HG03354 (cell line): ENCODE measurements around the gene CRHR1.

Experiments used
- ATAC-seq: cut with Tn5 transposase; IDR thresholded peaks from one replicate; pipeline ENCODE4 v1.9.1; 2021; ENCODE audit warnings: mild to moderate bottlenecking; ENCODE audit not compliant: unreplicated experiment, poor library complexity, severe bottlenecking

The CRHR1 gene

DNA sequence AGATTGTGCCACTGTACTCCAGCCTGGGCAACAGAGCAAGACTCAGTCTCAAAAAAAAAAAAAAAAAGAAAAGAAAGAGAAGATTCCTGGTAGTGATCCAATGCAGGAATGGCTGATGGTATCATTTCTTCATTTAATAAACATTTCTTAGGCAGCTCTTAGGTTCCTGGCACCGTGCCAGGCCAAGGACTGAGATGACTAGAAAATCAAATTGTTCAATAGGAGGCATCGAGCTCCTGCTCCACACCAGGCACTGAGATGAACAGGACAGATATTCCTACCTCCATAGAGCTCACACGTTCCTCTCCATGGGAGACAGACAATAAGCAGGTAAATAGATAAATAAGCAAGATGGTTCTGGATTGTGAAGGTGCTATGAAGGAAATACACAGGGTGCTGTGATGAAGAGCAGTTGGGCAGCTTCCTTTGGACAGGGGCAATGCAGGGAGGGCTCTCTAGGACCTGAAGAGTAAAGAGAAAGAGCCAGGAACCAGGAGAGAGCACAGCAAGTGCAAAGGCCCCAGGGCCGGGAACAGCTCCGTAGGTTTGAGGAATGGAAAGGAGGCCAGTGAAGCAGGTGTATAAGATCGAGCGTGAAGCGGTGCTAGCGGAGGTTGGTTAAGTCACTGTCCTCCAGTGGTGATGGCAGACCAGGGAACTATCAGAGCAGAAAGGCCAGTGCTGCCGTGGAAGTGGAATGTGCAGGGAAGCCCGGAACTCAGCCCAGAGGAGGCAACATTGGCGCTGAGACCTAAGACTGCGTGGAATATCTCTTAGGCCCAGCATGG lies 26.5 kb upstream of the CRHR1 start:
- ATAC-seq: no peak

DNA sequence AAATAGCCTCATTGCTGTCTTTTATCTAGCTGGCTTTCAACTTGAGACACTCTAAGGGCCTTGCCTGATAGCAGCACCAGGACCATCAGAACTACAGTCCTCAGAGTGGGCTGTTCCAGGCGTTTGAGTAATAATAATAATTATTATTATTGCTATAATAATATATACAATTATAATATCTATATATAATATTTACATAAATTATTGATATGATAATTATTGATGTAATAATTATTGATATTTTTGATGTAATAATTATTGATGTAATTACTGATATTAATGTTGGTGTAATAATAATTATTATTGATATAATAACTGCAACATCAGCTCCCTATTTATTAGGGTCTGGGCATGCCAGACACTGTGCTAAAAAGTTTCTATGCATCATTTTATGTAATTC lies 25.6 kb upstream of the CRHR1 start:
- ATAC-seq: no peak

DNA sequence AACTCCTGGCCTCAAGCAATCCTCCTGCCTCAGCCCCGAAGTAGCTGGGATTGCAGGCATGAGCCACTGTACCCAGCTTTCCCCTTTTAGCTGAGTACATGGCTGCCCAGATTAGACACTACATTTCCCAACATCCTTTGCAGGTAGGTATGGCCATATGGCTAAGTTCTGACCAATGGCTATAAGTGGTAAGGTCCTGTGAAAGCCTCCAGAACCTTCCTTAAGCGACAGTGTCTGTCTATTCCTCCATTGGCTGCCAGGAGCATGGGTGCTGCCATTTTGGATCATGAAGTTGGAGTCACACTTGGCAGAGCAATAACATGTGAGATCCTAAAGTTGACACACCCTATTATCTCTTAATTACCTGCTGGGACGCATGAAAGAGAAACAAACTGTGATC lies 24.4 kb upstream of the CRHR1 start:
- no peak for ATAC-seq

DNA sequence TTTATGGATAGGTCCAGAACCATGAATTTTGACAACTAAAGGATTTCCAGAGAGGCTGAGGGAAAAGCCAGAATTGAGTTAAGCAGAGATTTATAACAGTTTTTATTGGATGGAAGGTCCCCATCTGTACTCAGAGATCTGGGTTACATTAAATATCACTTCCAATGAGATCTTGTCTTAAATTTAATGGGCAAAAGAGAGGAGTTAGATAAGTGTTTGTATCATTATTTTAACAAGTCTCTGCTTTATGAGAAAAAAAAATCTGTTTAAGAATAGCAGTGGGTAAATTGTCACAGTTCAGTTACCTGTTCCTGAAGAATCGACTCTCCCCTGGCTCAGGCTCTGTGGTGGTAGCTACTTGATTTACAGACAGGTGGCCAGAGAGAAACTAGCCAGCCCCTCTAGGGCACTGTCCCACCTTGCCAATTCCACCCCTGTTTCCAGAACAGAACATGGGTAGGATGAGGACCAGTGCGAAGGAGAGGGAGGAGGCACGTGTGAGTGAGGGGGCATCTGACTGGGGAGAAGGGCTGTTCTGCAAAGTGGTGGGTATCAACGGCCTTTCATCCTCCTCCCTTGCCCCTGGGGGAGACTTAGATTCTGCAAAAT lies 22.1 kb upstream of the CRHR1 start:
- ATAC-seq: no peak

DNA sequence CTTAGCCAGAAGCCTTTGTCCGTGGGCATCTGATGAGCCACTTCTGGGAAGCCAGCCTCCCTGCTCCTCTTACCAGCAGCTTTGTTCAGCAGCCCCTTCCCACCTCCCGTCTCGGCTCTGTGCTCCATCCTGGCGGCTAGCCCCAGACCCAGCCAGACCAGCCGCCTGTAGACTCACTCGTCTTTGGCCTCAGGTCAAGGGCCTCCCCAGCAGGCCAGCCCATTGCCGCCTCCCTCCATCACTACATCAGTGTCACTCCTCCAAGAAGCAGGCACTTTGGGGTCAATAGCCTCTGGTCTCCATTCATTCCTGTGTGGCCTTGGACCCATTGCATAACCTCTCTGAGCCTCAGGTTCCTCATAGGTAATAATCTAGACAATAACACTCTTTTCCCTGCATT lies 20.9 kb upstream of the CRHR1 start:
- no peak for ATAC-seq

DNA sequence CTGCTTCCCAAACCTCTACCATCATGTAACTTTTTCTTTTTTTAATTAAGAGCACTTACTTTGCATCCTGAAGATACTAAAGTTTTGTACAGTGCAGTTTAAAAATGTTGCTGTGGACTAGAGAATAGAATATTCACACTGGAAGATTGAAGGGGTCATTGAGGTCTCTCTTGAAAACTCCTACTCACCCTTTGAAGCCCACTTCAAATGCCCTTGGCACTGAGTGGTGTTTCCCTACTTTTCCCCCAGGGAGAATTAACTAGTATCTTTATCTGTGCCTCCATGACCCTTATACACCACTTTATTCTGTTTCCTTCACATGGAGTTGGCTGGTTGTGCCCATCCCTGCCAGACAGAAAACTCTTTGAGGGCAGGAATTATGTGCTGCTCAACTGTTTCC lies 19.6 kb upstream of the CRHR1 start:
- no peak for ATAC-seq

DNA sequence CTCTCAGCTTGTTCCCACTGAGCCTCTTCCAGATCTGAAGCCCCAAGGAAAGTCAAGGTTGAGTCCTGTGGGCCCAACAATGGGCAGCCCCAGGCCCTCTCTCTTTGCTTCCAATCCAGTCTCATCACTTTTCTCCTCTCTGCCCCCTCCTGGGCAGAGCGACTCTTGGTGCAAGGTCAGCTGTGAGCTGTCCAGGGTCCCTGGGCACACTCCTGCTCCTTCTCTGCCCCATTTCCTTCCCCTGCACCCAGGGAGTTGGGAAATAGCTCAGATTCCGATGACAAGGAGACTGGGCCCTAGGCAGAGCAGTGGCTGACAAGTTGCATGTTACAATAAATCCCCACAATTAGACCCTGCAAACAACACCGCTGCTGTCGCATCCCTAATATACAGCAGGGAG lies 16.1 kb upstream of the CRHR1 start:
- no peak for ATAC-seq

DNA sequence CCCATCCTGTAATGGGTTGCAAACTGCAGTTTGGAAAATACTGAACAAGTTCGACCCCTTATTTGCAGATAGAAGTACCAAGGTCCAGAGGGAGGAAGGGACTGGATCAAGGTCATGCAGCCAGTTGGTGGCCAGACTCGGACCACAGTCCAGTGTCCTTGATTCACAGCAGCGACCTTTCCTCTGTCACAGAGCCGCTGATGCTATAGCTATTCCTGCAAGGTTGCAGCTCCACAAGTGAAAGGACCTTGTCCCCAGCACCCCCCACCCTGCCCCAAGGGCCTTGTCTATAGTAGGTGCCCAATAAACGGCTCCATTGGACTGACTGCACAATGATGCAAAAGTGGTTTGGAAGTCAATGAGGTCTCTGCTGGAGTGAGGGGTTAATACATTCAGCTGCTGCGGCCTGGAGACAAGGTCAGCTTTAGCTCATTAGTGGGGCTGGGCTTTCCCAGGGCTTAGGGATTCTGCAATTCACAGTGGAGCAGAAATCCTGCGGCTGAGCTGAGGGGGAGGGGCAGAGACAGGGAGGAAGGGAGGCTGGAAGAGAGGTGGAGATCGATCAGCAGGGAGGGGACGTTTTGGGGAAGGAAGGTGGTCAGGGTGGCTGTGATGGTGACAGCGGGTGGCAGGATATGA lies 13.4 kb upstream of the CRHR1 start:
- no peak for ATAC-seq

DNA sequence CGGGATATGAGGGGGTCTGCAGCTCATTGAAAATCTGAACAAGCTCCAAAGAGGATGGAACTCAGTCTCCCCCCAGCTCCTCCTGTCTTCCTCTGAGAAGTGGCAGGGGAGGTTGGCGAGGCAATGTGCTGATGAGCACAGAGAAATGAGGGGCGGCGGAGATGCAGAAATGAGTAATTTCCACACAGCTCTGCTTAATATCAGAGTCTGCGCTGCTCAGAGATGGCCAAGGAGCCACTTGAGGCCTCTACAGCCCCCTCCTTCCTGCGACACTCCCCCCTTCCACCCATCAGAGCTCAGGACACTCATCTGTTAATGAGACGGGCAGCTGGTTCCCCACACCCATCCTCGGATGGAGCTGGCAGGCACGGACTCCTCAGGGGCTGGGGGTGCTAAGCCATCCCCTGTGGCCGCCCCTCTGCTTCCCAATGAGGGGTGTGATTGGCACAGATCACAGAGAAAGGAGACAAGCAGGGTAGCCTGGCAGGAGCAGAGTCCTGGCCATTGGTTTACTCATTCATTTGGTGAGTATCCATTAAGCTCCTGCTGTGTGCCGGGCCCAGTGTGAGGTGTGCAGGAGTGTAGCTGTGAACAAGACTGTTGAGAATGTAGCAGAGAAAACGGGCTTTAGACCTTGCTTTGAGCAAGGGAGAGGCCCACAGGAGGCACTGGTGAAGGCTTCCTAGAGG lies 12.7 kb upstream of the CRHR1 start:
- no peak for ATAC-seq

DNA sequence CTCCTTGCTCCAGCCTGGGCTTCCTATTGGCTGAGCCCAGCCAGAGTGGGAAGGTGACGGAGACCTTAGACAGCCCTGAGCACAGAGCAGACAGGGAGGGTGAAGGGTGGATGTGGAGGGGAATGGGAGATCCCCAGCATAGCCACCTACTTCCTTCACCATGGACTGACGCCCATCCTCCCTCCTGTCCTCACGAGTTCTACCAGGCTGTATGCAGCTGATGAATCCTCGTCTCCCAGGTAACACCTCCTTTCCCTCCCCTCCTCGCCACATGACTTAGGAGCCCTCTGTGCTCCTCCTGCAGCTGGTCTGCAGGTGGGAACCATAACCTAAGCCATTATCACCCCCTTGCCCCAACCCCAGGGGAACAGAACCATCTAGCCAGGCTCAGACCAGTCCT lies 9.0 kb upstream of the CRHR1 start:
- no peak for ATAC-seq

DNA sequence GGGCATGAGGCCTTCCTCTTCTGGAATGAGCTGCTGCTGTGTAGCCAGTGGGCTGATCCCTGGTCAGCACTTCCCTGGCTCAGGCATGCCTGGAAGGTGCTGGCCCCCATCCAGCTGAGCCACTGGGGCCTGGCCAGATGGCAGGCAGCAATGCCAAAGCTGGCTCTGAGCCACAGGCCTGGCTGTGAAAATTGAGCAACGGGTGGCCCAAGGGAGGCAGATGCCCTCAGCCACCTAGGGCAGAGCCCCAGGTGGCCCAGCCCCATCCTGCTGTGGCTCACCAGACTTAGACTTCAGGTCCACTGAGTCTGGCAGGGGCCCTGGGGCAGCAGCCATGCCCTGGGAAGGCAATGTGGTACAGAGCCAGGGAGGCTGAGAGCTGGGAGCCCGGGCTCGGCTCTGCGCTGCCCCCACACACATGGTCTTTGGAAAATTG lies 8.5 kb upstream of the CRHR1 start:
- no peak for ATAC-seq

DNA sequence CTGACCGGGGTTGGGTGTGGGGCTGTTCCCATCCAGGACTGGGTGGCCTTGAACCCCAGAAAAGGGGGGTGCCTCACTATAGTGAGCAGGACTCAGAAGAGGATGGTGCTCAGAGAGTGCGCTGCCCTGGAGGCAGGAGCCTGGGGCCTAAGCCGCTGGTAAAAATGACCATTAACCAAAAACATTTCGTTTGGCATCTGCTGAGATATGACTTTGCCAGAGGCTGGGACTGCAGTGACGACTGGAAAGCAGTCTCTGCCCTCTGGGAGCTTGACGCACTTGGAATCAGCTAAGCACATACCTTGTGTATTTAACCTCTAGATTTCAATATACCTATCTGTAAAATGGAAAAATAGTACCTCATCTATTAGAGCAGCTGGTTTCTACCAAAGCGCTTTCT lies 7.2 kb upstream of the CRHR1 start:
- no peak for ATAC-seq

DNA sequence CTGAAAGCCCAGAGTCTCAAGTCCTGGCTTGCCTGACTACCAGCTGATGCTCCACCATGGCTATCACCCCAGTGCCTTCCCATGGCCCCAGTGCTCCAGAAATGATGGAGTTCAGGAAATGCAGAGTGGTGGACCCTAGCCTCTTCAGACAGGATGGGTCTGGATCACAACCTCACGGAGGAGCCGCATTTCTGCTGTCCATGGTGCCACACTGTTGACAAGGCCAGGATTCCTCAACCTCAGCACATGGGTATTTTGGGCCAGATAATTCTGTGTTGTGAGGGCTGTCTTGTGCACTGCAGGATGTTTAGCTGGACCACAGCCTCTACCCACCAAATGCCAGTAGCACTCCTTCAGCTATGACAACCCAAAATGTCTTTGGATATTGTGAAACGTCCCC lies 6.7 kb upstream of the CRHR1 start:
- no peak for ATAC-seq

DNA sequence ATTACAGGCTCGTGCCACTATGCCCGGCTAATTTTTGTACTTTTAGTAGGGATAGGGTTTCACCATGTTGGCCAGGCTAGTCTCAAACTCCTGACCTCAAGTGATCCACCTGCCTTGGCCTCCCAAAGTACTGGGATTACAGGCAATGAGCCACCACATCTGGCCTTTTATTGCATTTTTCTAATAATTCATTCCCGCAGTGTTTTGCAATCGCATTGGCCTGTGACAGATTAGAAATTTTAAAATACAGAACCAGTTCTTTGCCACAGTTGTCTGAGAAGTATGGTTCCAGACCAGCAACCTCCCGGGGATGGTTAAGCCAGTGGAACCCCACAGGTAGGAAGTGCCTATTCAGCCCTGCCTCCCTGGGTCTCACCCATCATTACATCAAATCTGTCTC lies 3.2 kb upstream of the CRHR1 start:
- ATAC-seq: no peak

DNA sequence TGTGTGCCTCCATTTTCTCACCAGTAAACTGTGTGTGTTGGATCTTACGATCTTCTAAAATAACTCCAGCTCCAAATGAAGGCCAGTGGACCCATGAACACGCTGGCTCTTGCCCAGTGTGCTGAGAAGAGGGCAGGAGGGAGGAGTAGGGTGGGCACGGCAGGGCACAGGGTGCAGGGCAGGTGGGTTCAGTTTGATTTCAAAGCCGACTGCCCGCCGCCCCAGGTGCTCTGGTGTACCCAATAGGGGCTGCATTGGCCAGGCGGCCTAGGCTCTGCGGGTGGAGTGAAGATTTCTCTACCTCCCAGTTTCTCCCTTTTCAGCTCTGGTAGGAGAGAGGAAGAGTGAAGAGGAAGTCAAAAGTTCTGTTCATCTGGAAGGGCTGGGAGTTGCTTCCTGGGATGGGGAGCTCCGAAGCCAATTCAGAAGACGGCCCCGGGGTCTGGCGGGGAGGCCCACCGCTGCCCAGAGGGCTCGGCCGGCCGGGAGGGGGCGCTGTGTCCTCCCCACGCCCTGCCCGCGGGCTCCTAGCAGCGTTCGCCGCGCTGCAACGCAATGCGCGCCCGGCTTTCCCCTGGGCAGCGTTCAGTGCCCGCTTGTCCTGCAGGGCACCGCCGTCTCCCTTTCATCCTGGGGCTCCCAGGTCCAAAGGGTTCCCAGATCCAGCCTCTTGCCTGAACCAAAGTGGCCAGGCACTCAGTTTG lies 1.1 kb upstream of the CRHR1 start:
- no peak for ATAC-seq

DNA sequence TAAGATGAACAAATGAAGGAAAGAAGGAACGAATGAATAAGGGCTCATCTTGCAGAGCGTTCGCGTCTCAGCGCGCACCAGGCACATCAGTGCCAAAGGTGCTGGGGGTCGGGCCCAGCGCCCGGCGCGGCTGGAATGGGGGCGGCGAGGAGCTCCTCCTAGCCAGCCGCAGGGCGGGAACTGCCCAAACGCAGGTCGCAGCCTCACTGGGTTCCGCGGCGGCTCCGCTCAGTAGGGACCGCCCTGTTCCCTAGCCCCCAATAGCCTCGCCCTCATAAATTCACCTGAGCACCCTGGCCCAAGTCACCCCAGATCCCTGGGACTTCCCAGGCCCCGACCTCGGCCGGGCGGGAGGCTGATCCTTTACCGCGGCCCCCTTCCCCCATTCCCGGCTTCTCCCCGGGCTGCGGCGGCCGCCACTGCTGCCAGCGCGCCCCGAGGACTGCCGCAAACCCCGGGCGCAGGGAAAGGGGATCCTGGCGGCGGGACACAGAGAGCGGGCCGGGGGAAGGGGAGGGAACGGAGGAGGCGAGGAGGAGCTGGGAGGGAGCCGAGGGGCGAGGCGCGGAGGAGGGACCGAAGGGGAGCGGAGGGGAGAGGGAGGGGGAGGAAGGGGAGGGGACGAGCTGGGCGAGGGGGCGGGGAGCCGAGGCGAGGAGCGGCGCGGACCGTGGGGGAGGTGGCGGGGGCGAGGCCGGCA lies 377 bp upstream of the CRHR1 start:
- ATAC-seq: no peak

DNA sequence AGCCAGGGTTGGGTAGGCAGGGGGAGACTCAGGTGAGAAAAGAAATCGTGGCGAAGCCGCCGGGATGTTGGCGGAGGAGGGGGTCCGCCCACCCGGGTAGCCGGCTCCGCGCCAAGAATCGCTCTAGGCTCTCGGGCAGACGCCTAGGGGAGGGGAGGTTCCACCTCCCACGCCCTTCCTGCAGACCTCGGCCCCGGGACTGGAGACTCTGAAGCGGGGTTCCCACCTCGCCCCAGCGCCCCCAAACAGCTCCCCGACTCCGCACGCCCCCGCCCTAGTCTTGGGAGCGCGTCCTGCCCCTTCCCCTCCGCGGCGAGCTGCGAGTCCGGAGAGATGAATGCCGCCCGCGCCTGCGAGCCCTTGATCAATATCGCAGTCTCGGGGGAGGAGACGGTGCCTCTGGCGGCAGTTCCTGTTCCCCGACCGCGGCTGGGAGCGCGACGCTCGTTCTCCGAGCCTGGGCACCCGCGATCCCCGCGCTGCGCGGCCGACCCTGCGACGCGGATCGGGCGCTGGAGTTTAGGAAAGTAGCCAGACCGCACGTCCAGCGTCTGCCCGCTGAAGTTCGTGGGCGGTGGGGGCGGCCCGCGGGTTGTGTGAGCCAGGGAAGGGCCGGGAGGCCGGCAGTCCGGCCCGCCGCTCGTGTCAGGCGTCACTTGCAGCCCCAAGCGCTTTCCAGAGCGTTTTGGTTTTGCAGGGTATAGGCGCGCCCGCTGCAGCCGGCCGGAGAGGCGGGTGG lies 790 bp downstream of the CRHR1 start:
- no peak for ATAC-seq

DNA sequence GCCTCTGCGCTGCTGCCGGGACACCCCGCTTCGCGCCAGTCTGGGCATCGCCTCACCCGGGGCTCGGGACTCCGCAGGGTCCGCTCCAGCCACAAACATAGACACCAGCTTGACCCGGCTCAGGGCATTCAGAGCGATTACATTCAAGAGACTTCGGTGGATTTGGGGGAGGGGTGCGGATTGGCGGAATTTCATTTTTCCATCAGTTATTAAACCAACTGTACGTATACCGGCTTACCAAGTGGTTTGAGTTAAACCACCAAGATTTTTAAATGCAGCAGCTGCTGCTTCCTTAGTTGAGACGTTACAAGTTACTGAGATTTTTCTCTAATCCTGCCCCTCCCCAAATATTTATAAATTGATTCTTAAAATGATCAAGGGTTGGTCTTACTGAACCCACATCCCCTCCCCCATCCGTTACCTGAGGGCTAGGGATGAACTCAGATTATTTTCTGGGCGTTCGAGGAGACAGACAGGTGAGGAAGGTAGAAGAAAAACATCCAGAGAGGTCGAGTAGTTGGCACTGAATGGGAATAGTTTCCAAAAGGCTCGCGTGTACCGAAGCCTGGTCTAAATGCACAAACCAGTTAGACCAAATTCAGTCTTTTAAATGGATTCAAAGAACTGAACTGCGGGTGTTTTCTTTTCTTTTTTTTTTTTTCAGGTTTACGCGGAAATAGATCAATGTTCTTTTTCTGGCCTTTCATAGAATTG lies 1.5 kb downstream of the CRHR1 start:
- ATAC-seq: no peak
